Rectal smooth muscle tissue (tissue), 1 donor: ENCODE measurements around the gene SHLD1.
"Not testable (repeated sequence)": the region's sequence is repeated elsewhere in the genome, so short reads cannot be mapped to it uniquely, and the experiment has no call there.

ENCODE experiments used
- H3K27ac ChIP-seq: one replicate; pipeline ENCODE4 v1.7.0; 2013; ENCODE audit warnings: low read depth, low read length, inconsistent platforms
- H3K27me3 ChIP-seq: one replicate; pipeline ENCODE4 v1.7.0; 2013; ENCODE audit warnings: low read length; ENCODE audit not compliant: control insufficient read depth, insufficient read depth
- H3K36me3 ChIP-seq: one replicate; pipeline ENCODE4 v1.7.0; 2013; ENCODE audit warnings: low read length; ENCODE audit not compliant: control insufficient read depth, insufficient read depth
- H3K4me1 ChIP-seq: one replicate; pipeline ENCODE4 v1.7.0; 2013; ENCODE audit warnings: low read length; ENCODE audit not compliant: control insufficient read depth, insufficient read depth
- H3K4me3 ChIP-seq: one replicate; pipeline ENCODE4 v1.7.0; 2013; ENCODE audit warnings: low read length
- H3K9ac ChIP-seq: one replicate; pipeline ENCODE4 v1.7.0; 2013; ENCODE audit warnings: low read length

The SHLD1 gene

DNA sequence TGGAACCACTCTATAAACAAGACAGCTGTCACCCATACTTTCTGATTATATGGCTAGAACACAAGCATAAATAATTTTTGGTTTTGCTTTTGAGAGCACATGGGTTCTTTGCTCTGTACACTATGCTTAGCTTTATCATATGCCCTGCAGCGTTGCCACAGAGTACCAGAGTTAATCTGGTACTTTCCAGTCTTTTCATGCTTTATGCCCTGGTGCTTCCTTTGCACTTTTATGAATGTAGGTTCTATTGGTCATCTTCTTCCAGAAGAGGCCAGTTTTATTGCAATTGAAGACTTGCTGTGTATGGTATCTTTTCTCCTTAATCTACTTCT lies 20.8 kb downstream of the SHLD1 start:
- peaks cover 8% of the 10 kb centered on the region for H3K36me3 ChIP-seq
- H3K4me3 ChIP-seq, result no peak overlapping the region
- H3K27ac ChIP-seq, result no peak overlapping the region
- no peaks in the 10 kb centered on the region for H3K4me1 ChIP-seq
- no peak overlapping the region for H3K9ac ChIP-seq
- H3K27me3 ChIP-seq, result no peaks in the 10 kb centered on the region

GRCh38 chr20:5772704-5773103 lies 22.5 kb downstream of the SHLD1 start:
- Histone ChIP-seq H3K4me1 (no peaks in the 10 kb centered on the region), H3K9ac (no peak overlapping the region), H3K27ac (no peak overlapping the region), H3K36me3 (peaks cover 8% of the 10 kb centered on the region), H3K4me3 (no peak overlapping the region), H3K27me3 (no peaks in the 10 kb centered on the region)

- H3K27ac ChIP-seq, result no peak overlapping the region
- H3K4me1 ChIP-seq, result no peaks in the 10 kb centered on the region
- peaks cover 8% of the 10 kb centered on the region for H3K36me3 ChIP-seq
- H3K4me3 ChIP-seq, result no peak overlapping the region
- no peaks in the 10 kb centered on the region for H3K27me3 ChIP-seq
- H3K9ac ChIP-seq, result no peak overlapping the region
Observed at GRCh38 chr20:5773589-5773988, 23.4 kb downstream of the SHLD1 start.

DNA sequence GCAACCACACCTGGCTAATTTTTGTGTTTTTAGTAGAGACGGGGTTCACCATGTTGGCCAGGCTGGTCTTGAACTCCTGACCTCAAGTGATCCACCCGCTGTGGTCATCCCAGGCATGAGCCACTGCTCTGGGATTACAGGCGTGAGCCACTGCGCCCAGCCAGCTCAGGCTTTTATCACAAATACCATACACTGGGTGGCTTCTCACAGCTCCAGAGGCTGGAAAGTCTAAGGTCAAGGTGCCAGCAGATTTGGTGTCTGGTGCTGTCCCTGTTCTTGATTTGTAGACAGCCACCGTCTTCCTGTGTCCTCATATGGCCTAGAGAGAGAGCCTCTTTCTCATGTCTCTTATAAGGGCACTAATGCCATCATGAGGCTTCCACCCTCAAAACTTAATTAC lies 25.9 kb downstream of the SHLD1 start:
- no peak overlapping the region for H3K27ac ChIP-seq
- H3K36me3 ChIP-seq, result peaks cover 11% of the 10 kb centered on the region
- H3K27me3 ChIP-seq, result no peaks in the 10 kb centered on the region
- no peak overlapping the region for H3K4me3 ChIP-seq
- no peaks in the 10 kb centered on the region for H3K4me1 ChIP-seq
- no peak overlapping the region for H3K9ac ChIP-seq

DNA sequence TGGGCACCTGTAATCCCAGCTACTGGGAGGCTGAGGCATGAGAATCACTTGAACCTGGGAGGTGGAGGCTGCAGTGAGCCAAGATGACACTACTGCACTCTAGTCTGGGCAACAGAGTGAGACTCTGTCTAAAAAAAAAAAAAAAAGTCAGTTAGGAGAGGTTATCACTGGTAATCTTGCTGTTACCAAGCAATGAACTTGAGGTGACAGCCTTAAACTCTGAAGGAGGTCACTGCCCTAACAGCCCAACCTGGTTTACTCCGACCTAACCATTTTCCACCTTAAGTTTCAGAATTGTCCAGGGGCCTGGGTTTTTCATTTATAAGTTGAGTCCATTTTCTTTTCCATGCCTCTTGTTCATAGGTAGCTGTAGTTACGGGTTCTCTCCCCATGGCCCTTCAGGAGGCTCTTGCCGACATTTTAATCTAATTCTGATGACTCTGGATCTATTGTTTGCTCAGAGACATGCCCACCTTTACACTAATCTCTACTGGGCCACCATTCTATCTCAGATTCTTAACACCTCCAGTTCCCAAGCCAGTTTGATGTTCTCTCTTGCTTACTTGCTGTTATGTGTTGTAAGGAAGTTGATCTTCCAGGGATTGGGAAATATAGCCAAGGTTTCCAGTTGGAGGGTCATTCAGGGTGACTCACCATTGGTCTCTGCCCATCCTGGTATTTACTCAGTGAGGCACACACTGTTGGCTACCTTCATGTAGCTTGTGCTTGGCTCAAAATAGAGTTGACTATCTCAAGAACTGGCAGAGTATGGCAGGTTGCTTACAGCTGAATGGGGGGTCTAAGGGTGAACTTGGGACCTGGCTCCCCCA lies 29.1 kb downstream of the SHLD1 start:
- H3K4me1 ChIP-seq, result peaks cover 3% of the 10 kb centered on the region
- no peak overlapping the region for H3K4me3 ChIP-seq
- H3K27ac ChIP-seq, result no peak overlapping the region
- no peaks in the 10 kb centered on the region for H3K27me3 ChIP-seq
- no peak overlapping the region for H3K9ac ChIP-seq
- peaks cover 11% of the 10 kb centered on the region for H3K36me3 ChIP-seq

GRCh38 chr20:5780846-5781217 lies 30.6 kb downstream of the SHLD1 start:
- H3K4me3 ChIP-seq, result no peak overlapping the region
- H3K27me3 ChIP-seq, result no peaks in the 10 kb centered on the region
- H3K4me1 ChIP-seq, result peaks cover 3% of the 10 kb centered on the region
- H3K9ac ChIP-seq, result no peak overlapping the region
- peaks cover 6% of the 10 kb centered on the region for H3K36me3 ChIP-seq
- no peak overlapping the region for H3K27ac ChIP-seq

- H3K4me3 ChIP-seq, H3K27me3 ChIP-seq, H3K4me1 ChIP-seq, H3K9ac ChIP-seq, H3K36me3 ChIP-seq, H3K27ac ChIP-seq: not testable (repeated sequence)
Observed at GRCh38 chr20:5781367-5781766, 31.2 kb downstream of the SHLD1 start.

GRCh38 chr20:5781798-5782750 lies 31.9 kb downstream of the SHLD1 start:
- H3K27ac ChIP-seq, result no peak overlapping the region

DNA sequence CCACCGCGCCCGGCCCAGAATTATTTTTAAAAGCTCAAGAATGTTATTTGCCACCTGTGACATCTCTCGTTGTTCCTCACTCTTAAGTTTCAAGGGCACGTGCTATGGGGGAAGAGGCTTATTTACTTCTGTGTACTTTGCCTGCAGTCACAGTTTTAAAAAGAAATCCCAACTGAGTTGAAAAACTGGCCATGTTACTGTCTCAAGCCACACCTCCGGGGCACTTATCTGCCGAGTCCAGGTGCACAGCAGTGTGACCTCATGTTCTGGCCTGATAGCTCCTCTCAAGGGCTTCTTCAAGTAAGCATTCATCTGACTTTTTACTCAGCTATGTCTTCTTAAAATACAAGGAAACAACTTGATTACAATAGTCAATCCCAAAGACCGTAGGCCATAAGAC lies 34.5 kb downstream of the SHLD1 start:
- no peak overlapping the region for H3K27ac ChIP-seq
- H3K27me3 ChIP-seq, result no peaks in the 10 kb centered on the region
- H3K36me3 ChIP-seq, result peaks cover 3% of the 10 kb centered on the region
- no peak overlapping the region for H3K4me3 ChIP-seq
- peaks cover 3% of the 10 kb centered on the region for H3K4me1 ChIP-seq
- no peak overlapping the region for H3K9ac ChIP-seq

More at GRCh38 chr20:5781798-5782750, 31.9 kb downstream of the SHLD1 start:
- Histone ChIP-seq H3K36me3 (peaks cover 3% of the 10 kb centered on the region), H3K27me3 (no peaks in the 10 kb centered on the region), H3K9ac (no peak overlapping the region), H3K4me1 (peaks cover 3% of the 10 kb centered on the region), H3K4me3 (no peak overlapping the region)

DNA sequence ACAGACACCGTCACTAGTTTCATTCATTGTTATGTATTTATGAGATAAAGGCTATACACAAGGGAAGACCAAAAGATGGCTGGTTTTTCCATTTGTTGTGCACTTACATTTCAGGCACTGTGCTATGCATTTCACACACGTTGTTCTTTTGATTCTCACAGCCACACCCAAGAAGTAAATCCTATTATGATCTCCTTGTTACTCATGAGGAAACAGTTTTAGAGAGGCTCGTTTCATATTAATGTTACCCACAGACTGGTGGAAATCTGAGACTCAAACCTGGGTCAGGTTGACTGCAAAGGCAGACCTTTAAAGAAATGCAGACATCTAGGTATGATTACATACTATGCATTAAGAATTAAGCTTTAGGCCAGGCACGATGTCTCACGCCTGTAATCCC lies 34.9 kb downstream of the SHLD1 start:
- H3K27ac ChIP-seq, result no peak overlapping the region
- H3K4me3 ChIP-seq, result no peak overlapping the region
- H3K36me3 ChIP-seq, result peaks cover 6% of the 10 kb centered on the region

DNA sequence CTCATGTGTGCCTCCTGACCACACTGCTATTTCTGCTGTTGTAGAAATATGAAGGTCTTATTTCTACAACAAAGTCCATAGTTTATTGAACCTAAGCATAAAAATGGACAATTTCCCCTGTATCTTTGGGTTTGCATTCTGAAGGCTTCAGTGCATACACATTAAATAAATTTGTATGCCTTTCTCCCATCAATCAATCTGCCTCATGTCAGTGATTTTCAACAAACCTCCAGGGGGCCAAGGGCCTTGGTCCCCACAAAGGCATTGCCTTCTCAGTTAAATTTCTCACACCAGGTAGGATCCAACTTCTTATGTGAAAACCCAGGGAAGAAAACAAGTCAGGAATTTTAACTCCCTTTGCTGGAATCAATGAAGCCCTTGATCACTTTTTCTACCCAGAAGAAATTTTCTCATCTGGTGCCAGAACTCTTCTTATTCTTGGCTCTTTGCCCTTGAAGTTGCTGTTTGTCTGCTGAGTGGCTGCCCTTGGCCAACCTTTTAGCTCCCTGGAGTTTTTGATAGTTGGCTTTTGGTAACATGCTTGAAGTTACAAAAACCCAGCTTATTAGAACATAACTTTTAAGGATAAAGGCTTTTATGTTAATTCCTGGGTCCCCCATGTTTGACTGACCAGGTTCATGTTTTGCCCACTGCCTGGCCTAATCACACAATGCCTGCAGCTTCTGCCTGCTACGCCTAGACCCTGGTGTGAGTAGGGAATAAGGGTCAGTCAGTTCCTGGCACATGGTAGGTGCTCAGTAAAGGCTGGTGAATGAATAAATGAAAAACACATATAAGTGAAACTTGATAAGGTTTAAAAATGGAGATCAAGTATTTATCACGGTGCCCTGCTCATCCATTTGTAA lies 37.0 kb downstream of the SHLD1 start:
- peaks cover 3% of the 10 kb centered on the region for H3K36me3 ChIP-seq
- no peaks in the 10 kb centered on the region for H3K27me3 ChIP-seq
- H3K4me1 ChIP-seq, result no peaks in the 10 kb centered on the region
- H3K27ac ChIP-seq, result no peak overlapping the region
- no peak overlapping the region for H3K4me3 ChIP-seq
- no peak overlapping the region for H3K9ac ChIP-seq

More for the DNA sequence above, 34.9 kb downstream of the SHLD1 start:
- Histone ChIP-seq H3K4me1 (peaks cover 3% of the 10 kb centered on the region), H3K9ac (no peak overlapping the region), H3K27me3 (no peaks in the 10 kb centered on the region)

- Histone ChIP-seq H3K36me3 (peaks cover 3% of the 10 kb centered on the region), H3K27ac (no peak overlapping the region), H3K4me1 (no peaks in the 10 kb centered on the region), H3K4me3 (no peak overlapping the region), H3K9ac (no peak overlapping the region), H3K27me3 (no peaks in the 10 kb centered on the region)
Observed at GRCh38 chr20:5787796-5788165, 37.6 kb downstream of the SHLD1 start.
